ENCODE measurements around the gene BRME1. TPM values are rescaled to one million over a fixed set of nuclear protein-coding genes. Genes with fewer than 3 reads are reported as not detected.

The BRME1 gene
- total and polyA plus RNA-seq, 2 of the 13 experiments (the other 11 are each of a cell fraction or from before 2014, with no cell fraction given) = 0.74 to 1.5 TPM

DNA sequence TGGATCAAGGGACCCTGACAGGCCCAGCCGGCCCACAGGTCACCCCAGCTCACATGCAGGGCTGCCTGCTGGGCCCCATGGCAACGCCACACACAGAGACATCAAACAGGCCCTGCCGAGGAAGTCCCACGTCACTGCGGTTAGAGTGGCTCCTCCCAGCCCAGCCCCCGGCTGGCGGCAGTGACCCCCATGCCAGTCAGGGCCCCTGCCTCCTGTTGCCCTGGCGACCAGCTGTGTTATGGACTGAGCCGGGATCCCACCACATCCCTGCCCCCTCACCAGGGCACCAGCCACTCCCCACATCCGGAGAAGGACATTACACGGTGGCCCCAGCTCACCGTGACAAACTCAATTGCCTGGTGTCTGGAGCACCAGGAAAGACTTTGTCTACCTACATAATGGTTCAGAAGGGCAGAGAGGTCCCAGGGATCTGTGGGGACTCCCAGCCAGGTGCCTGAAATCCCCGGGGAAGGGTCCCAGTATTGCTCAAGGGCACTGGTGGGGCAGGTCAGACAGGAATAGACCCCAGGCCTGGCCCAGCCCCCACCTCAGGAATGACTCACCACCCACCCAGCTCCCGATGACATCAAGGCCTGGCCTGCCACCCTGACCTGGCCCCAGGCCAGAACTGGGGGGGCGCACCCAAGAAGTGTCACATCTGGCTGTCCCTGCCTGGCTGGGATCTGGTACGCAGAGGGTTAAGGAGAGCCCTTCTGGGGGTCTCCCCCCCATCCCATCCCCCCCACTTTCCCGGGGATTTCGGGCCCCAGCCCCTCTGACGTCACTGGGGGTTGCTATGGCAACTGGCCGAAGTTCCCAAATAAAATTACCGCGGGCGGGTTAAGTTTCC lies 59.1 kb downstream of the BRME1 start (continued):
- TF ChIP-seq RFX5 (IDR thresholded peaks at IDR 0.05; ENCODE audit: low read depth, low read length) (peak; percentile 92), ZNF674 (CRISPR knock-in tag; IDR thresholded peaks at IDR 0.05; ENCODE audit: low read depth) (no peak), ZNF850 (CRISPR knock-in tag; conservative IDR thresholded peaks at IDR 0.05) (no peak), ZKSCAN8 (CRISPR knock-in tag; IDR thresholded peaks at IDR 0.05; ENCODE audit: borderline replicate concordance) (peak; percentile 73; the same call in 1 of the 2 replicates), ESRRA (CRISPR knock-in tag; IDR thresholded peaks at IDR 0.05; ENCODE audit: low read depth) (no peak), ZNF549 (CRISPR knock-in tag; IDR thresholded peaks at IDR 0.05) (no peak), ZNF446 (CRISPR knock-in tag; IDR thresholded peaks at IDR 0.05) (no peak), ZNF124 (CRISPR knock-in tag; IDR thresholded peaks at IDR 0.05) (peak; percentile 61; the same call in 1 of the 2 replicates), ZNF496 (CRISPR knock-in tag; IDR thresholded peaks at IDR 0.05; ENCODE audit: insufficient replicate concordance) (no peak), ZSCAN29 (CRISPR knock-in tag; conservative IDR thresholded peaks at IDR 0.05) (peak; percentile 61; the same call in 1 of the 2 replicates), HOXA5 (CRISPR knock-in tag; IDR thresholded peaks at IDR 0.05) (0 out of 2 replicates have a peak, but pooled peaks have one; percentile 14), REL (CRISPR knock-in tag; conservative IDR thresholded peaks at IDR 0.05) (no peak), ZNF101 (CRISPR knock-in tag; IDR thresholded peaks at IDR 0.05; ENCODE audit: borderline replicate concordance, low read depth) (no peak), FOSL2 (CRISPR knock-in tag; IDR thresholded peaks at IDR 0.05) (peak; percentile 98), ZNF619 (CRISPR knock-in tag; IDR thresholded peaks at IDR 0.05) (peak; percentile 35; the same call in 1 of the 2 replicates), HDAC1 (CRISPR knock-in tag; IDR thresholded peaks at IDR 0.05) (peak; percentile 37), MYNN (CRISPR knock-in tag; IDR thresholded peaks at IDR 0.05; ENCODE audit: low read depth) (no peak), ZBTB20 (CRISPR knock-in tag; IDR thresholded peaks at IDR 0.05; ENCODE audit: borderline replicate concordance, low read depth) (peak; percentile 47; the same call in 1 of the 2 replicates), CEBPB (IDR thresholded peaks at IDR 0.05; ENCODE audit: borderline replicate concordance, low read depth, low read length) (peak; percentile 41; the same call in 1 of the 2 replicates), ATF7 (IDR thresholded peaks at IDR 0.05) (peak; percentile 81), ATF7 (CRISPR knock-in tag; IDR thresholded peaks at IDR 0.05) (peak; percentile 90)
- TF ChIP-seq, protein P1, sequence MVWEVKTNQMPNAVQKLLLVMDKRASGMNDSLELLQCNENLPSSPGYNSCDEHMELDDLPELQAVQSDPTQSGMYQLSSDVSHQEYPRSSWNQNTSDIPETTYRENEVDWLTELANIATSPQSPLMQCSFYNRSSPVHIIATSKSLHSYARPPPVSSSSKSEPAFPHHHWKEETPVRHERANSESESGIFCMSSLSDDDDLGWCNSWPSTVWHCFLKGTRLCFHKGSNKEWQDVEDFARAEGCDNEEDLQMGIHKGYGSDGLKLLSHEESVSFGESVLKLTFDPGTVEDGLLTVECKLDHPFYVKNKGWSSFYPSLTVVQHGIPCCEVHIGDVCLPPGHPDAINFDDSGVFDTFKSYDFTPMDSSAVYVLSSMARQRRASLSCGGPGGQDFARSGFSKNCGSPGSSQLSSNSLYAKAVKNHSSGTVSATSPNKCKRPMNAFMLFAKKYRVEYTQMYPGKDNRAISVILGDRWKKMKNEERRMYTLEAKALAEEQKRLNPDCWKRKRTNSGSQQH (CRISPR knock-in tag; IDR thresholded peaks at IDR 0.05; ENCODE audit: low read depth) = peak; percentile 21; the same call in 1 of the 2 replicates
- TF ChIP-seq, protein P2, sequence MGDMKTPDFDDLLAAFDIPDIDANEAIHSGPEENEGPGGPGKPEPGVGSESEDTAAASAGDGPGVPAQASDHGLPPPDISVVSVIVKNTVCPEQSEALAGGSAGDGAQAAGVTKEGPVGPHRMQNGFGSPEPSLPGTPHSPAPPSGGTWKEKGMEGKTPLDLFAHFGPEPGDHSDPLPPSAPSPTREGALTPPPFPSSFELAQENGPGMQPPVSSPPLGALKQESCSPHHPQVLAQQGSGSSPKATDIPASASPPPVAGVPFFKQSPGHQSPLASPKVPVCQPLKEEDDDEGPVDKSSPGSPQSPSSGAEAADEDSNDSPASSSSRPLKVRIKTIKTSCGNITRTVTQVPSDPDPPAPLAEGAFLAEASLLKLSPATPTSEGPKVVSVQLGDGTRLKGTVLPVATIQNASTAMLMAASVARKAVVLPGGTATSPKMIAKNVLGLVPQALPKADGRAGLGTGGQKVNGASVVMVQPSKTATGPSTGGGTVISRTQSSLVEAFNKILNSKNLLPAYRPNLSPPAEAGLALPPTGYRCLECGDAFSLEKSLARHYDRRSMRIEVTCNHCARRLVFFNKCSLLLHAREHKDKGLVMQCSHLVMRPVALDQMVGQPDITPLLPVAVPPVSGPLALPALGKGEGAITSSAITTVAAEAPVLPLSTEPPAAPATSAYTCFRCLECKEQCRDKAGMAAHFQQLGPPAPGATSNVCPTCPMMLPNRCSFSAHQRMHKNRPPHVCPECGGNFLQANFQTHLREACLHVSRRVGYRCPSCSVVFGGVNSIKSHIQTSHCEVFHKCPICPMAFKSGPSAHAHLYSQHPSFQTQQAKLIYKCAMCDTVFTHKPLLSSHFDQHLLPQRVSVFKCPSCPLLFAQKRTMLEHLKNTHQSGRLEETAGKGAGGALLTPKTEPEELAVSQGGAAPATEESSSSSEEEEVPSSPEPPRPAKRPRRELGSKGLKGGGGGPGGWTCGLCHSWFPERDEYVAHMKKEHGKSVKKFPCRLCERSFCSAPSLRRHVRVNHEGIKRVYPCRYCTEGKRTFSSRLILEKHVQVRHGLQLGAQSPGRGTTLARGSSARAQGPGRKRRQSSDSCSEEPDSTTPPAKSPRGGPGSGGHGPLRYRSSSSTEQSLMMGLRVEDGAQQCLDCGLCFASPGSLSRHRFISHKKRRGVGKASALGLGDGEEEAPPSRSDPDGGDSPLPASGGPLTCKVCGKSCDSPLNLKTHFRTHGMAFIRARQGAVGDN (CRISPR knock-in tag; IDR thresholded peaks at IDR 0.05) = peak; percentile 63
- TF ChIP-seq, protein P3, sequence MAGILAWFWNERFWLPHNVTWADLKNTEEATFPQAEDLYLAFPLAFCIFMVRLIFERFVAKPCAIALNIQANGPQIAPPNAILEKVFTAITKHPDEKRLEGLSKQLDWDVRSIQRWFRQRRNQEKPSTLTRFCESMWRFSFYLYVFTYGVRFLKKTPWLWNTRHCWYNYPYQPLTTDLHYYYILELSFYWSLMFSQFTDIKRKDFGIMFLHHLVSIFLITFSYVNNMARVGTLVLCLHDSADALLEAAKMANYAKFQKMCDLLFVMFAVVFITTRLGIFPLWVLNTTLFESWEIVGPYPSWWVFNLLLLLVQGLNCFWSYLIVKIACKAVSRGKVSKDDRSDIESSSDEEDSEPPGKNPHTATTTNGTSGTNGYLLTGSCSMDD (CRISPR knock-in tag; IDR thresholded peaks at IDR 0.05) = no peak
